HEK293 (cell line): ENCODE measurements around the gene OGFOD2.

Source experiments
- CTCF ChIP-seq: fragments of 450-650 bp; formaldehyde crosslinking; IDR thresholded peaks from 2 replicates; pipeline ENCODE4 v1.5.1; 2016; ENCODE audit warnings: missing biosample characterization, missing genetic modification characterization
- KLF7 ChIP-seq: fragments of 450-650 bp; formaldehyde crosslinking; IDR thresholded peaks from 2 replicates; pipeline ENCODE4 v1.5.1; 2016; ENCODE audit warnings: missing biosample characterization, missing genetic modification characterization, borderline replicate concordance
- TCF7L2 ChIP-seq: IDR thresholded peaks from 2 replicates; pipeline ENCODE4 v1.6.1; 2011; ENCODE audit warnings: low read depth, mild to moderate bottlenecking, inconsistent platforms, low read length, moderate library complexity, borderline replicate concordance
- ZNF121 ChIP-seq: fragments of 450-650 bp; formaldehyde crosslinking; IDR thresholded peaks from 2 replicates; pipeline ENCODE4 v1.5.1; 2016; ENCODE audit warnings: missing biosample characterization, missing genetic modification characterization
- ZNF416 ChIP-seq: fragments of 450-650 bp; formaldehyde crosslinking; IDR thresholded peaks from 2 replicates; pipeline ENCODE4 v1.5.1; 2016; ENCODE audit warnings: missing biosample characterization, missing genetic modification characterization
- ZNF433 ChIP-seq: fragments of 450-650 bp; formaldehyde crosslinking; IDR thresholded peaks from 2 replicates; pipeline ENCODE4 v1.5.1; 2016; ENCODE audit warnings: missing biosample characterization, missing genetic modification characterization, low read depth
- ZNF530 ChIP-seq: fragments of 450-650 bp; formaldehyde crosslinking; IDR thresholded peaks from 2 replicates; pipeline ENCODE4 v1.5.1; 2016; ENCODE audit warnings: low read depth, missing biosample characterization, missing genetic modification characterization
- ZNF561 ChIP-seq: fragments of 450-650 bp; IDR thresholded peaks from 2 replicates; pipeline ENCODE4 v1.5.1; 2018; ENCODE audit warnings: missing biosample characterization, missing genetic modification characterization, borderline replicate concordance
- ZNF571 ChIP-seq: fragments of 450-650 bp; formaldehyde crosslinking; IDR thresholded peaks from 2 replicates; pipeline ENCODE4 v1.5.0; 2017; ENCODE audit warnings: missing biosample characterization, missing genetic modification characterization
- ZNF600 ChIP-seq: fragments of 450-650 bp; formaldehyde crosslinking; IDR thresholded peaks from 2 replicates; pipeline ENCODE4 v1.5.1; 2016; ENCODE audit warnings: missing biosample characterization, missing genetic modification characterization
- ZNF843 ChIP-seq: fragments of 450-650 bp; formaldehyde crosslinking; IDR thresholded peaks from 2 replicates; pipeline ENCODE4 v1.5.1; 2016; ENCODE audit warnings: missing biosample characterization, missing genetic modification characterization

GRCh38 chr12:122989874-122990419 lies 14.9 kb downstream of the OGFOD2 start:
- TF ChIP-seq CTCF (tag by site-specific recombination) (no peak), ZNF571 (tag by site-specific recombination) (no peak), TCF7L2 (no peak), ZNF600 (tag by site-specific recombination) (no peak), ZNF121 (no peak), ZNF433 (tag by site-specific recombination) (no peak), ZNF416 (tag by site-specific recombination) (no peak), KLF7 (tag by site-specific recombination) (no peak), ZNF530 (tag by site-specific recombination) (no peak), ZNF561 (tag by site-specific recombination) (no peak), ZNF843 (tag by site-specific recombination) (no peak)
